Activated CD8-positive, alpha-beta memory T cell treated with anti-CD3 and anti-CD28 coated beads, Interleukin-2, amount 50 U/mL, for 1 hour (primary cell): Measurements from ENCODE around the gene PDCD2L.
"Not testable (repeated sequence)": the region's sequence is repeated elsewhere in the genome, so short reads cannot be mapped to it uniquely, and the experiment has no call there.

Source experiments
- DNase-seq: peaks from one replicate; pipeline ENCODE4 v3.0.0-alpha.2; 2020; ENCODE audit errors: extremely low read depth

The PDCD2L gene

GRCh38 chr19:34469026-34469425 lies 64.8 kb downstream of the PDCD2L start:
- not testable (repeated sequence) for DNase-seq

GRCh38 chr19:34471906-34472700 lies 67.9 kb downstream of the PDCD2L start:
- DNase-seq = no peak

GRCh38 chr19:34474233-34474989 lies 70.2 kb downstream of the PDCD2L start:
- DNase-seq = no peak

GRCh38 chr19:34475026-34475974 lies 71.1 kb downstream of the PDCD2L start:
- no peak for DNase-seq
